Panc1 (cell line): ENCODE data around the gene TPSG1. TPM values are rescaled to one million over a fixed set of nuclear protein-coding genes. Genes with fewer than 3 reads are reported as not detected.

Experiments used
- ATAC-seq: fragments of 200-7000 bp; cut with Tn5 transposase; 2 replicates; pipeline ENCODE4 v1.9.1; 2020; ENCODE audit warnings: mild to moderate bottlenecking, moderate library complexity
- BruUV-seq: library from RNA; stranded (reverse); fragments of 400-500 nt; replicated peaks from 2 replicates; lab custom pipeline; 2021; lab: Mats Ljungman, UMichigan
- CTCF ChIA-PET: fragments of 300-600 bp; sonication (Branson Sonifier 250); formaldehyde crosslinking; loops from one replicate; lab custom pipeline; 2022; ENCODE audit warnings: antibody characterized with exemption; lab: Charles Lee
- POLR2A ChIA-PET: fragments of 300-600 bp; sonication (Branson Sonifier 250); formaldehyde crosslinking; loops from one replicate; lab custom pipeline; 2022; ENCODE audit warnings: antibody characterized with exemption; lab: Charles Lee
- DNase-seq: peaks from one replicate; pipeline ENCODE4 v3.0.0-alpha.2; 2010; ENCODE audit warnings: low read depth, low spot score
- H3K27ac ChIP-seq: 2 replicates; pipeline ENCODE4 v1.5.1; 2011; ENCODE audit warnings: mild to moderate bottlenecking, low read length, inconsistent platforms
- H3K27me3 ChIP-seq: fragments of 200-500 bp; sonication (Bioruptor generic); 2 replicates; pipeline ENCODE4 v1.6.0; 2014; ENCODE audit warnings: low read length, inconsistent platforms; ENCODE audit not compliant: control insufficient read depth, insufficient read depth
- H3K36me3 ChIP-seq: fragments of 200-500 bp; sonication (Bioruptor generic); 2 replicates; pipeline ENCODE4 v1.5.1; 2014; ENCODE audit warnings: inconsistent platforms, mild to moderate bottlenecking, low read length, moderate library complexity; ENCODE audit not compliant: control insufficient read depth, insufficient read depth
- H3K4me1 ChIP-seq: 2 replicates; pipeline ENCODE4 v1.5.1; 2011; ENCODE audit warnings: inconsistent platforms, mild to moderate bottlenecking, low read length, moderate library complexity; ENCODE audit not compliant: control insufficient read depth, insufficient read depth
- H3K4me3 ChIP-seq, 2 experiments: 2 replicates each; pipeline ENCODE4 v1.5.1; 2011 to 2012; ENCODE audit warnings: low read depth in 2 of 2, low read length in 2 of 2, mild to moderate bottlenecking in 2 of 2, inconsistent platforms in 1 of 2, moderate library complexity in 1 of 2
- H3K9me3 ChIP-seq: fragments of 200-500 bp; sonication (Bioruptor generic); 2 replicates; pipeline ENCODE4 v1.5.1; 2014; ENCODE audit warnings: low read depth, mild to moderate bottlenecking, inconsistent platforms, low read length, moderate library complexity; ENCODE audit not compliant: control insufficient read depth, insufficient read depth
- POLR2AphosphoS5 ChIP-seq: IDR thresholded peaks from 2 replicates; pipeline ENCODE4 v1.6.1; 2012; ENCODE audit warnings: mild to moderate bottlenecking, low read depth, low read length, moderate library complexity
- SIN3A ChIP-seq: IDR thresholded peaks from 2 replicates; pipeline ENCODE4 v1.6.1; 2012; ENCODE audit warnings: low read depth, mild to moderate bottlenecking, low read length, moderate library complexity, borderline replicate concordance; ENCODE audit not compliant: insufficient read depth
- TCF7L2 ChIP-seq: IDR thresholded peaks from 2 replicates; pipeline ENCODE4 v1.6.1; 2011; ENCODE audit warnings: mild to moderate bottlenecking, low read depth, low read length, inconsistent platforms
- in situ Hi-C: cut with HindIII; loops from 2 replicates; pipeline ENCODE4 v1.10.0; 2016; ENCODE audit warnings: low sequenced_read_pairs, low pct_unique_long_range_greater_than_20kb
- intact Hi-C: fragments of 100-400 bp; cut with micrococcal nuclease; formaldehyde crosslinking; loops from one replicate; pipeline ENCODE4 v1.10.0; 2022; ENCODE audit not compliant: unreplicated experiment
- total RNA-seq: library from RNA; stranded (reverse); gene quantifications from one replicate; pipeline ENCODE4 v1.2.1, GENCODE V29; 2021; ENCODE audit not compliant: unreplicated experiment
- TF ChIP-seq, protein P1 (sequence below), 2 experiments: IDR thresholded peaks; 2 replicates each; pipeline ENCODE4 v1.6.1; 2011 to 2012; ENCODE audit warnings: low read depth in 2 of 2, control low read depth in 1 of 2, low read length in 1 of 2, mild to moderate bottlenecking in 1 of 2, moderate library complexity in 1 of 2; ENCODE audit not compliant: insufficient read depth in 1 of 2
- TF ChIP-seq, protein P2 (sequence below): fragments of 450-650 bp; IDR thresholded peaks from 2 replicates; pipeline ENCODE4 v1.5.1; 2017; ENCODE audit warnings: mild to moderate bottlenecking

The TPSG1 gene
- total RNA-seq, 1 experiment from 2014 or later = 4.6 TPM

DNA sequence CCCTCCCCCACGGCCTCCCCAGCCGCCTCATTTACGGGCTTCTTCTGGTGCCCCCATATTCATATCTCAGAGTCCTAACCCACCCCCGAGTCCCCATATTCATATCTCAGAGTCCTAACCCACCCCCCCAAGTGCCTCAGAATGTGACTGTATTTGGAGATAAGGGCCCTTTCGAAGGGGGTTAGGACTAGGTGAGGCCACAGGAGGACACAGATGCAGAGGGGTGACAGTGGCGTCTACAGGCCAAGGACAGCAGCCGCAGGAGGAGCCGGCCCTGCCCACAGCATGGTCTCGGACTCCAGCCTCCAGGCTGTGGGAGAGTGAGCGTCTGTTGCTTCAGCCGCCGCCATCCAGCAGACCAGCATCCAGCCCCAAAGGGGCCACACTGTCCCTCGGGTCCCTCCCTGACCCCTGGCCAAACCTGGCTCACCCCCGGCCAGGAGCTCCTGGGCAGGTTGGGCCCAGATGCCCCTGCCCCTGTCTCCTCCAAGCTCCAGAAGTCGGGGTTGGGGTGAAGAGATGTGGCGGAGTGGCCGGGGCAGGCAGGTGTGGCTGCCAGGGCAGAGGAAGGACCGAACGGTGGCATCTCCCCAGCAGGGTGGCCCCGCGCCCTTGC lies 46.7 kb downstream of the TPSG1 start:
- H3K4me1 ChIP-seq = peaks cover 61% of the 10 kb centered on the region
- no peaks in the 10 kb centered on the region for H3K9me3 ChIP-seq
- intact Hi-C loops = no loop called here
- ChIA-PET POLR2A (no interaction called here), CTCF (no interaction called here)
- in situ Hi-C loops = no loop called here
- H3K36me3 ChIP-seq = no peaks in the 10 kb centered on the region
- no TSS peak for BruUV-seq
- H3K4me3 ChIP-seq = no peak overlapping the region
- H3K27me3 ChIP-seq = no peaks in the 10 kb centered on the region
- no peak for ATAC-seq
- TF ChIP-seq SIN3A (no peak), TCF7L2 (no peak), POLR2AphosphoS5 (no peak)
- TF ChIP-seq, protein P1, sequence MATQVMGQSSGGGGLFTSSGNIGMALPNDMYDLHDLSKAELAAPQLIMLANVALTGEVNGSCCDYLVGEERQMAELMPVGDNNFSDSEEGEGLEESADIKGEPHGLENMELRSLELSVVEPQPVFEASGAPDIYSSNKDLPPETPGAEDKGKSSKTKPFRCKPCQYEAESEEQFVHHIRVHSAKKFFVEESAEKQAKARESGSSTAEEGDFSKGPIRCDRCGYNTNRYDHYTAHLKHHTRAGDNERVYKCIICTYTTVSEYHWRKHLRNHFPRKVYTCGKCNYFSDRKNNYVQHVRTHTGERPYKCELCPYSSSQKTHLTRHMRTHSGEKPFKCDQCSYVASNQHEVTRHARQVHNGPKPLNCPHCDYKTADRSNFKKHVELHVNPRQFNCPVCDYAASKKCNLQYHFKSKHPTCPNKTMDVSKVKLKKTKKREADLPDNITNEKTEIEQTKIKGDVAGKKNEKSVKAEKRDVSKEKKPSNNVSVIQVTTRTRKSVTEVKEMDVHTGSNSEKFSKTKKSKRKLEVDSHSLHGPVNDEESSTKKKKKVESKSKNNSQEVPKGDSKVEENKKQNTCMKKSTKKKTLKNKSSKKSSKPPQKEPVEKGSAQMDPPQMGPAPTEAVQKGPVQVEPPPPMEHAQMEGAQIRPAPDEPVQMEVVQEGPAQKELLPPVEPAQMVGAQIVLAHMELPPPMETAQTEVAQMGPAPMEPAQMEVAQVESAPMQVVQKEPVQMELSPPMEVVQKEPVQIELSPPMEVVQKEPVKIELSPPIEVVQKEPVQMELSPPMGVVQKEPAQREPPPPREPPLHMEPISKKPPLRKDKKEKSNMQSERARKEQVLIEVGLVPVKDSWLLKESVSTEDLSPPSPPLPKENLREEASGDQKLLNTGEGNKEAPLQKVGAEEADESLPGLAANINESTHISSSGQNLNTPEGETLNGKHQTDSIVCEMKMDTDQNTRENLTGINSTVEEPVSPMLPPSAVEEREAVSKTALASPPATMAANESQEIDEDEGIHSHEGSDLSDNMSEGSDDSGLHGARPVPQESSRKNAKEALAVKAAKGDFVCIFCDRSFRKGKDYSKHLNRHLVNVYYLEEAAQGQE (IDR thresholded peaks at IDR 0.05; ENCODE audit: insufficient read depth in 1 of 2, low read depth in 2 of 2, low read length in 1 of 2) = no peak
- TF ChIP-seq, protein P2, sequence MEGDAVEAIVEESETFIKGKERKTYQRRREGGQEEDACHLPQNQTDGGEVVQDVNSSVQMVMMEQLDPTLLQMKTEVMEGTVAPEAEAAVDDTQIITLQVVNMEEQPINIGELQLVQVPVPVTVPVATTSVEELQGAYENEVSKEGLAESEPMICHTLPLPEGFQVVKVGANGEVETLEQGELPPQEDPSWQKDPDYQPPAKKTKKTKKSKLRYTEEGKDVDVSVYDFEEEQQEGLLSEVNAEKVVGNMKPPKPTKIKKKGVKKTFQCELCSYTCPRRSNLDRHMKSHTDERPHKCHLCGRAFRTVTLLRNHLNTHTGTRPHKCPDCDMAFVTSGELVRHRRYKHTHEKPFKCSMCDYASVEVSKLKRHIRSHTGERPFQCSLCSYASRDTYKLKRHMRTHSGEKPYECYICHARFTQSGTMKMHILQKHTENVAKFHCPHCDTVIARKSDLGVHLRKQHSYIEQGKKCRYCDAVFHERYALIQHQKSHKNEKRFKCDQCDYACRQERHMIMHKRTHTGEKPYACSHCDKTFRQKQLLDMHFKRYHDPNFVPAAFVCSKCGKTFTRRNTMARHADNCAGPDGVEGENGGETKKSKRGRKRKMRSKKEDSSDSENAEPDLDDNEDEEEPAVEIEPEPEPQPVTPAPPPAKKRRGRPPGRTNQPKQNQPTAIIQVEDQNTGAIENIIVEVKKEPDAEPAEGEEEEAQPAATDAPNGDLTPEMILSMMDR = no peak
- H3K27ac ChIP-seq = no peak overlapping the region
- no peak for DNase-seq

DNA sequence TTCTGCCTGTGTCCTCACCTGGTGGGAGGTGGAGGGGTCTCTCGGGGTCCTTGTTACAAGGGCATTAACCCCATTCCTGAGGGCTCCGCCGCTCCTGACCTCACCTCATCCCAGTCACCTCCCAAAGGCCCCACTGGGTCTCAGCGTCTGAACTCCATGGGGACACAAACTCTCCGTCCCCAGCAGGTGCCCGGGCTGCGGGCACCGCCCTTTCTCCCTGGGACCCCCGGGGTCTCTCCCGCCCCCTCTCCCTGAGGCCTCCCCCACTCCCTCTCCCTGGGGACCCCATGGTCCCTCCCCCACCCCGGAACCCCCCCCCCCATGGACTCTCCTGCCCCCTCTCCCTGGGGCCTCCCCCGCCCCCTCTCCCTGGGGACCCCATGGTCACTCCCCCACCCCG lies 47.3 kb downstream of the TPSG1 start:
- no peak overlapping the region for H3K4me3 ChIP-seq
- H3K4me1 ChIP-seq = peaks cover 56% of the 10 kb centered on the region
- no peaks in the 10 kb centered on the region for H3K27me3 ChIP-seq
- H3K36me3 ChIP-seq = no peaks in the 10 kb centered on the region
- POLR2A ChIA-PET = no interaction called here
- DNase-seq = no peak
- CTCF ChIA-PET = no interaction called here
- H3K27ac ChIP-seq = no peak overlapping the region
- intact Hi-C loops (no loop called here), in situ Hi-C loops (no loop called here)
- TF ChIP-seq, protein P2 = no peak
- TF ChIP-seq SIN3A = no peak
- no peak for TF ChIP-seq POLR2AphosphoS5
- ATAC-seq = no peak
- BruUV-seq = no TSS peak
- no peaks in the 10 kb centered on the region for H3K9me3 ChIP-seq
